K562 (cell line): ENCODE measurements around the gene ADK. TPM values are rescaled to one million over a fixed set of nuclear protein-coding genes. Genes with fewer than 3 reads are reported as not detected.

Experiments
- ATF4 ChIP-seq: fragments of 450-650 bp; formaldehyde crosslinking; IDR thresholded peaks from 2 replicates; pipeline ENCODE4 v1.4.0; 2022; ENCODE audit warnings: mild to moderate bottlenecking, moderate library complexity
- DMBX1 ChIP-seq: fragments of 250-450 bp; sonication (Bioruptor Pico); IDR thresholded peaks from 2 replicates; pipeline ENCODE4 v1.8.0; 2022; ENCODE audit warnings: inconsistent platforms, mild to moderate bottlenecking, moderate library complexity, borderline replicate concordance
- HDAC3 ChIP-seq: fragments of 450-650 bp; IDR thresholded peaks from 2 replicates; pipeline ENCODE4 v1.6.1; 2018; ENCODE audit warnings: borderline replicate concordance, mild to moderate bottlenecking, moderate library complexity; ENCODE audit not compliant: partially characterized antibody
- KLF6 ChIP-seq: fragments of 250-450 bp; sonication (Bioruptor Pico); IDR thresholded peaks from 2 replicates; pipeline ENCODE4 v1.4.0; 2020; ENCODE audit warnings: mild to moderate bottlenecking, moderate library complexity, borderline replicate concordance
- MAZ ChIP-seq, 2 experiments: fragments of 450-650 bp in 1 of 2; sonication (generic) in 1 of 2; formaldehyde crosslinking; IDR thresholded peaks in 1 of 2; conservative IDR thresholded peaks in 1 of 2; 2 replicates each; pipeline versions ENCODE4 v1.4.0 to v1.5.0; 2020; ENCODE audit warnings: mild to moderate bottlenecking in 1 of 2, missing genetic modification reagents in 1 of 2
- SAFB2 ChIP-seq: fragments of 200-400 bp; formaldehyde crosslinking; IDR thresholded peaks from 2 replicates; pipeline ENCODE4 v1.6.1; 2018; ENCODE audit warnings: borderline replicate concordance, low read length, low read depth, moderate library complexity; ENCODE audit not compliant: severe bottlenecking
- SMAD2 ChIP-seq: fragments of 150-350 bp; IDR thresholded peaks from 2 replicates; pipeline ENCODE4 v1.6.1; 2014; ENCODE audit warnings: low read depth, mild to moderate bottlenecking, low read length
- SNAPC5 ChIP-seq: fragments of 250-450 bp; sonication (Bioruptor Pico); IDR thresholded peaks from 2 replicates; pipeline ENCODE4 v1.8.0; 2021; ENCODE audit warnings: moderate library complexity, mild to moderate bottlenecking, inconsistent platforms
- TBP ChIP-seq: optimal IDR thresholded peaks from 2 replicates; pipeline ENCODE3; 2011; ENCODE audit warnings: low read depth, low read length, improper control_type of control experiment
- ZNF165 ChIP-seq: fragments of 250-450 bp; sonication (Bioruptor Pico); IDR thresholded peaks from 2 replicates; pipeline ENCODE4 v1.4.0; 2020; ENCODE audit warnings: borderline replicate concordance
- ZNF224 ChIP-seq: sonication (generic); formaldehyde crosslinking; IDR thresholded peaks from 2 replicates; pipeline ENCODE4 v1.8.0; 2022; ENCODE audit warnings: mild to moderate bottlenecking, missing genetic modification reagents
- ZNF324 ChIP-seq: fragments of 250-450 bp; sonication (Bioruptor Pico); IDR thresholded peaks from 2 replicates; pipeline ENCODE4 v1.4.0; 2020; ENCODE audit warnings: mild to moderate bottlenecking
- polyA plus RNA-seq, 8 experiments: library from polyadenylated mRNA; depleted of rRNA in 4 of 8; stranded (reverse) in 5 of 8; unstranded in 3 of 8; fragments of >200 nt; fragmentation: Nextera tagmentation in 2 of 8; fragmentation: Illumina TruSeq in 1 of 8; extraction: Ambion mirVana in 2 of 8; extraction: Trizol in 1 of 8; gene quantifications; 2 replicates each; pipeline versions ENCODE4 v1.2.1 to v1.2.3, GENCODE V29; 2011 to 2014; ENCODE audit warnings: inconsistent platforms in 1 of 8, missing spikeins in 1 of 8
- total RNA-seq, 7 experiments: library from RNA; depleted of rRNA in 6 of 7; stranded (reverse); fragments of >200 nt in 6 of 7; fragmentation: Illumina TruSeq in 2 of 7; extraction: Trizol in 2 of 7; gene quantifications; 2 replicates each; pipeline versions ENCODE4 v1.2.1 to v1.2.3, GENCODE V29; 2011 to 2021; ENCODE audit warnings: low replicate concordance in 1 of 7
- TF ChIP-seq, protein P1 (sequence below), 3 experiments: fragments of 200-800 bp in 1 of 3; sonication (Bioruptor generic) in 1 of 3; sonication (generic) in 1 of 3; formaldehyde crosslinking in 1 of 3; IDR thresholded peaks; 2 replicates each; pipeline versions ENCODE4 v1.6.1 to v1.8.0; 2016 to 2022; ENCODE audit warnings: mild to moderate bottlenecking in 2 of 3, missing compliant biosample characterization in 2 of 3, missing genetic modification characterization in 2 of 3, missing genetic modification reagents in 1 of 3
- TF ChIP-seq, protein P2 (sequence below): fragments of 450-650 bp; formaldehyde crosslinking; IDR thresholded peaks from 2 replicates; pipeline ENCODE4 v1.4.0; 2020; ENCODE audit warnings: mild to moderate bottlenecking, mixed read lengths
- TF ChIP-seq, protein P3 (sequence below): sonication (generic); formaldehyde crosslinking; IDR thresholded peaks from 2 replicates; pipeline ENCODE4 v1.8.1; 2023; ENCODE audit warnings: mild to moderate bottlenecking, missing genetic modification reagents, moderate library complexity
- TF ChIP-seq, protein P4 (sequence below), 2 experiments: fragments of 450-650 bp; IDR thresholded peaks; 2 replicates each; pipeline ENCODE4 v1.6.1; 2018; ENCODE audit warnings: mild to moderate bottlenecking in 2 of 2, low read depth in 1 of 2; ENCODE audit not compliant: partially characterized antibody in 2 of 2

Gene ADK
- total and polyA plus RNA-seq, 9 of the 15 experiments (the other 6 are each of a cell fraction or from before 2014, with no cell fraction given) = 54.2 to 97.8 (median 73.6) TPM

DNA sequence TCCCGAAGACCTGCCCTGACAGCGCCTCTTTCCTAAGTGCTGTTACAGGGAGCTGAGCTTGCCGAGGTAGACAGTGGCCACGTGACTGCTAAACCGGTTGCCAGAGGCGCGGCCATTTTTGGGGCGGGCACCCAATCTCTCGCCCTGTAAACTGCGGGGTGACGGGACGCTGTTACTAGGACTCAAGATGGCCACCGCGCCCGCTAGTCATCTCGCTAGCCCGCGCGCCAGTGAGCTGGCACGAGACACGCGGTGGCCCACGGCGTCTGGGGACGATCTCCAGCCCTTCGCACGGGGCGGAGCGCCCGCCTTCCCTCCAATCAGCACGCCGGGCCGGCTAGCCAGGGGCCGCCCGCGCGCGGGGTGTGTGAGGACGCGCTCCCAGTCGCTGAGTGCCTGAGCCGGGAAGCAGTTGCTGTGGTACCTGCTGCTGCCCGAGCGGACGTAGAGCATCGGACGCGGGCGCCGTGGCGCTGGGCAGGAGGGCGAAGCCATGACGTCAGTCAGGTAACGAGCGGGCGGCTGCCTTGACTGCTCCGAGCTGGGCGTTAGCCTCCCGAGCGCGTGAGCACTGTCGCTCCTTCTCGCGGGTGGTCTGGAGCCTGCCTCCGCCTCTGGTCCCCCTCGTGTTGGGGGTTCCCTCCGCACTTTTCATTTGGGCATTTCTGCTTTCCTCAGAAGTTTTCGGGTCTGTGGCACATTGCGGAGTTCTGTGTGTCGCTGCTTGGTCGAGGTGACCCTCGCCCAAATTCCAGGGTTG, 25.5 kb downstream of the ADK start (continued):
- TF ChIP-seq, protein P1, sequence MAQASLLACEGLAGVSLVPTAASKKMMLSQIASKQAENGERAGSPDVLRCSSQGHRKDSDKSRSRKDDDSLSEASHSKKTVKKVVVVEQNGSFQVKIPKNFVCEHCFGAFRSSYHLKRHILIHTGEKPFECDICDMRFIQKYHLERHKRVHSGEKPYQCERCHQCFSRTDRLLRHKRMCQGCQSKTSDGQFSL (CRISPR knock-in tag; IDR thresholded peaks at IDR 0.05) = 0 out of 2 replicates have a peak, but pooled peaks have one; percentile 40
- TF ChIP-seq, protein P1 (tag; IDR thresholded peaks at IDR 0.05) = no peak; a peak in 1 of 4 replicates
- TF ChIP-seq, protein P2, sequence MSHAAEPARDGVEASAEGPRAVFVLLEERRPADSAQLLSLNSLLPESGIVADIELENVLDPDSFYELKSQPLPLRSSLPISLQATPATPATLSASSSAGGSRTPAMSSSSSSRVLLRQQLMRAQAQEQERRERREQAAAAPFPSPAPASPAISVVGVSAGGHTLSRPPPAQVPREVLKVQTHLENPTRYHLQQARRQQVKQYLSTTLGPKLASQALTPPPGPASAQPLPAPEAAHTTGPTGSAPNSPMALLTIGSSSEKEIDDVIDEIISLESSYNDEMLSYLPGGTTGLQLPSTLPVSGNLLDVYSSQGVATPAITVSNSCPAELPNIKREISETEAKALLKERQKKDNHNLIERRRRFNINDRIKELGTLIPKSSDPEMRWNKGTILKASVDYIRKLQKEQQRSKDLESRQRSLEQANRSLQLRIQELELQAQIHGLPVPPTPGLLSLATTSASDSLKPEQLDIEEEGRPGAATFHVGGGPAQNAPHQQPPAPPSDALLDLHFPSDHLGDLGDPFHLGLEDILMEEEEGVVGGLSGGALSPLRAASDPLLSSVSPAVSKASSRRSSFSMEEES (CRISPR knock-in tag) = peak; percentile 96
- no peak for TF ChIP-seq SAFB2
- no peak for TF ChIP-seq SNAPC5 (CRISPR knock-in tag)
- TF ChIP-seq MAZ (CRISPR knock-in tag; conservative IDR thresholded peaks at IDR 0.05 in 1 of 2, IDR thresholded peaks at IDR 0.05 in 1 of 2) = peak; percentile 79 to 80
- peak; percentile 91 for TF ChIP-seq KLF6 (CRISPR knock-in tag)
- TF ChIP-seq DMBX1 (CRISPR knock-in tag) = peak; percentile 80; the same call in 1 of the 2 replicates
- no peak for TF ChIP-seq SMAD2
- TF ChIP-seq, protein P3, sequence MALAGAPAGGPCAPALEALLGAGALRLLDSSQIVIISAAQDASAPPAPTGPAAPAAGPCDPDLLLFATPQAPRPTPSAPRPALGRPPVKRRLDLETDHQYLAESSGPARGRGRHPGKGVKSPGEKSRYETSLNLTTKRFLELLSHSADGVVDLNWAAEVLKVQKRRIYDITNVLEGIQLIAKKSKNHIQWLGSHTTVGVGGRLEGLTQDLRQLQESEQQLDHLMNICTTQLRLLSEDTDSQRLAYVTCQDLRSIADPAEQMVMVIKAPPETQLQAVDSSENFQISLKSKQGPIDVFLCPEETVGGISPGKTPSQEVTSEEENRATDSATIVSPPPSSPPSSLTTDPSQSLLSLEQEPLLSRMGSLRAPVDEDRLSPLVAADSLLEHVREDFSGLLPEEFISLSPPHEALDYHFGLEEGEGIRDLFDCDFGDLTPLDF = peak; percentile 95; the same call in 1 of the 2 replicates
- TF ChIP-seq ZNF324 (CRISPR knock-in tag) = no peak
- TF ChIP-seq HDAC3 = no peak
- TF ChIP-seq TBP = peak; percentile 95
- TF ChIP-seq ATF4 (CRISPR knock-in tag) = no peak
- TF ChIP-seq, protein P4, sequence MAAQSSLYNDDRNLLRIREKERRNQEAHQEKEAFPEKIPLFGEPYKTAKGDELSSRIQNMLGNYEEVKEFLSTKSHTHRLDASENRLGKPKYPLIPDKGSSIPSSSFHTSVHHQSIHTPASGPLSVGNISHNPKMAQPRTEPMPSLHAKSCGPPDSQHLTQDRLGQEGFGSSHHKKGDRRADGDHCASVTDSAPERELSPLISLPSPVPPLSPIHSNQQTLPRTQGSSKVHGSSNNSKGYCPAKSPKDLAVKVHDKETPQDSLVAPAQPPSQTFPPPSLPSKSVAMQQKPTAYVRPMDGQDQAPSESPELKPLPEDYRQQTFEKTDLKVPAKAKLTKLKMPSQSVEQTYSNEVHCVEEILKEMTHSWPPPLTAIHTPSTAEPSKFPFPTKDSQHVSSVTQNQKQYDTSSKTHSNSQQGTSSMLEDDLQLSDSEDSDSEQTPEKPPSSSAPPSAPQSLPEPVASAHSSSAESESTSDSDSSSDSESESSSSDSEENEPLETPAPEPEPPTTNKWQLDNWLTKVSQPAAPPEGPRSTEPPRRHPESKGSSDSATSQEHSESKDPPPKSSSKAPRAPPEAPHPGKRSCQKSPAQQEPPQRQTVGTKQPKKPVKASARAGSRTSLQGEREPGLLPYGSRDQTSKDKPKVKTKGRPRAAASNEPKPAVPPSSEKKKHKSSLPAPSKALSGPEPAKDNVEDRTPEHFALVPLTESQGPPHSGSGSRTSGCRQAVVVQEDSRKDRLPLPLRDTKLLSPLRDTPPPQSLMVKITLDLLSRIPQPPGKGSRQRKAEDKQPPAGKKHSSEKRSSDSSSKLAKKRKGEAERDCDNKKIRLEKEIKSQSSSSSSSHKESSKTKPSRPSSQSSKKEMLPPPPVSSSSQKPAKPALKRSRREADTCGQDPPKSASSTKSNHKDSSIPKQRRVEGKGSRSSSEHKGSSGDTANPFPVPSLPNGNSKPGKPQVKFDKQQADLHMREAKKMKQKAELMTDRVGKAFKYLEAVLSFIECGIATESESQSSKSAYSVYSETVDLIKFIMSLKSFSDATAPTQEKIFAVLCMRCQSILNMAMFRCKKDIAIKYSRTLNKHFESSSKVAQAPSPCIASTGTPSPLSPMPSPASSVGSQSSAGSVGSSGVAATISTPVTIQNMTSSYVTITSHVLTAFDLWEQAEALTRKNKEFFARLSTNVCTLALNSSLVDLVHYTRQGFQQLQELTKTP (IDR thresholded peaks at IDR 0.05; ENCODE audit: low read depth in 1 of 2, partially characterized antibody in 2 of 2) = peak in 1 of 2 experiments; percentile 62
- no peak for TF ChIP-seq ZNF165 (CRISPR knock-in tag)
- TF ChIP-seq ZNF224 (CRISPR knock-in tag) = no peak
